ENCODE measurements around the gene TMEM205.
"Not testable (repeated sequence)": the region's sequence is repeated elsewhere in the genome, so short reads cannot be mapped to it uniquely, and the experiment has no call there.

TMEM205 gene

GRCh38 chr19:11325544-11325943 is 20.5 kb downstream of the TMEM205 start:
- TF ChIP-seq, protein P1, sequence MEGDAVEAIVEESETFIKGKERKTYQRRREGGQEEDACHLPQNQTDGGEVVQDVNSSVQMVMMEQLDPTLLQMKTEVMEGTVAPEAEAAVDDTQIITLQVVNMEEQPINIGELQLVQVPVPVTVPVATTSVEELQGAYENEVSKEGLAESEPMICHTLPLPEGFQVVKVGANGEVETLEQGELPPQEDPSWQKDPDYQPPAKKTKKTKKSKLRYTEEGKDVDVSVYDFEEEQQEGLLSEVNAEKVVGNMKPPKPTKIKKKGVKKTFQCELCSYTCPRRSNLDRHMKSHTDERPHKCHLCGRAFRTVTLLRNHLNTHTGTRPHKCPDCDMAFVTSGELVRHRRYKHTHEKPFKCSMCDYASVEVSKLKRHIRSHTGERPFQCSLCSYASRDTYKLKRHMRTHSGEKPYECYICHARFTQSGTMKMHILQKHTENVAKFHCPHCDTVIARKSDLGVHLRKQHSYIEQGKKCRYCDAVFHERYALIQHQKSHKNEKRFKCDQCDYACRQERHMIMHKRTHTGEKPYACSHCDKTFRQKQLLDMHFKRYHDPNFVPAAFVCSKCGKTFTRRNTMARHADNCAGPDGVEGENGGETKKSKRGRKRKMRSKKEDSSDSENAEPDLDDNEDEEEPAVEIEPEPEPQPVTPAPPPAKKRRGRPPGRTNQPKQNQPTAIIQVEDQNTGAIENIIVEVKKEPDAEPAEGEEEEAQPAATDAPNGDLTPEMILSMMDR (IDR thresholded peaks at IDR 0.05; ENCODE audit: low read depth, low read length, missing control alignments): no peak

DNA sequence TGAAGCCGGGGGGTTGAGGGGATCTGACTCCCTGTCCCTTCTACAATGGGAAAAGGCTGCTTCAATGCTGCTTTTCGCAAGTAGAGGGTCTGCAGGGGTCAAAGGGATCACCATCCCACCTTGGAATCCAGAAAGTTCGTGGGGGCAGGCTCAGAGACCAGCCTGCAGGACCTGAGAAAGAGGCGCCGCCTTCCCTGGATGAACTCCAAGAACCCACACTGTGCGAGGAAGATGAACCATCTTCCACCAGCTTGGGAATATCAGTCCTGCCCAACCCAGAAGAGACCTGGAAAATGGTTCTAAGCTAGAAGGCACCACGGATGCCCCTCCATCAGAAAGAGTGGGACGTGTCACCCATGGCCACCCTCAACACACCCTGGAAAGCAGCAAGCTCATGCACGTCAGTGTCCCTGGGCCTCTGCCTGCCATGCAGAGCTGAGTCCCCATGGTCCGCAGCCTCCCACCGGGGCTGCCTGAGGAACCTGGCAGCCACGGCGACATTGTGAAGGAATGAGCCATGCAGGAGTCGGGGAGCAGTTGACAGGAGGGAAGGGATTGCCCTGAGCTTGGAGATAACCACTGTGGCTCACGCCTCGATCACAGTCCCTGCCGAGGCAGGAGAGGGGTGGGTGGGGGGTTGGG is 21.2 kb downstream of the TMEM205 start:
- DNase-seq (ENCODE audit: low read depth): no peak
- H3K4me3 ChIP-seq (ENCODE audit: low read depth, low read length): no peak overlapping the region; the same call in 1 of the 2 replicates
- TF ChIP-seq, protein P1 (IDR thresholded peaks at IDR 0.05; ENCODE audit: low read depth, low read length, missing control alignments): no peak

More at GRCh38 chr19:11325544-11325943, 20.5 kb downstream of the TMEM205 start:
- DNase-seq (ENCODE audit: low read depth): no peak
- H3K4me3 ChIP-seq (ENCODE audit: low read depth, low read length): no peak overlapping the region

- TF ChIP-seq, protein P1 (IDR thresholded peaks at IDR 0.05; ENCODE audit: low read depth, low read length, missing control alignments): no peak
- peak; percentile 64 for DNase-seq (ENCODE audit: low read depth)
- no peak overlapping the region for H3K4me3 ChIP-seq (ENCODE audit: low read depth, low read length)
Measured at GRCh38 chr19:11324079-11324661, 21.9 kb downstream of the TMEM205 start.

DNA sequence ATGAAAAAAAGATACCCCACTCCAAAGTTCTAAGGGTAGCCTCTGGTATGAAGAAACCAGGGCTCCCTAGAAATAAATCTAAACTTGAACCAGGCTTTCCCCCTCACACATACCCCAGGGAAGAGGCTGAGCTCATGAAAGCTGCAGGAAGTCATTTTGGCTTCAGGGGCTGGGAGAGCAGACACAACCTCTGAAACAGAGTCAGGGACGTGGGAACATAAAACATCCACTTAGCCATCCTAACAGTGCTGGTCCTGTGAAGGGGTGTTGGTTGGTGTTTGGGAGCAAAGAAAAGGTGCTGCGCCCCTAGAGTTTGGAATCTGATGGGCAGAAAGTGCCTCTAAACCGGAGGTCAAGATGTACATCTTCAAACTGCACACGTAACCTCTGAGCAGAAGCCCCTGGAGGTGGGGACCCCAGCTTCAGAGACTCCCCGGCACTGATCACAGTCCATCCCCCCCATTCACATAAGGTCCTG is 22.4 kb downstream of the TMEM205 start:
- DNase-seq (ENCODE audit: low read depth): no peak
- no peak overlapping the region for H3K4me3 ChIP-seq (ENCODE audit: low read depth, low read length)
- TF ChIP-seq, protein P1 (IDR thresholded peaks at IDR 0.05; ENCODE audit: low read depth, low read length, missing control alignments): no peak

DNA sequence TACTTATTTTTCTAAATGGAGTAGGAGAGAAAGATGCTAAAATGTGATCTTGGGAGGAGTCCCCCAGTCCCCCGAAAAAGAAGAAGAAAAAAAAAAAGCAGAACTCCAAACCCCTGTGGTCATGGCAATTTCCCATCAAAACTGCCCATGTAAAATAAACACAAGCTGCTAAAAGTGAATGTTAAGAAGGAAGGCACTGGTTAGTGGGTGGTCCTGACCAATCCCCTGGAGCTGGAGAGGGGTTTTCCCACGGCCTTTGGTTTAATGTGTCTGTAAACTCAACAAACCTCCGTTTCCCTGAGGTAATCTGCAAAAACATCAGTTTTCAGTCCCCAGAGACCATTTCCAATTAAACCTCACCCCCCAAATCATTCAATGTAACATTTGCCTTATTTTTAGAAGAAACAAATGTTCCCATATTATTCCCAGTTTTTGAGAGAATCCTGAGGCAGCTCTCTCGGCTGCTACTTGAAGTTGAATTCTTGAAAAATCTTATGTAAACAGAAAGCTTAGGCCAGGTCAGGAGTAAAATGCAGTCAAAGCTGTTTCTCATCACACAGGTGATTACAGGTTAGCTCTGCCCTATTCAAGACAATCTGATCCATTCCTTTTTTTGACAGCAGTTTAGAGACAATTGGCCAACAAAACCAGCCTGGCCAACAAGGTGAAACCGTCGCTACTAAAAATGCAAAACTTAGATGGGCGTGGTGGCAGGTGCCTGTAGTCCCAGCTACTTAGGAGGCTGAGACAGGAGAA is 23.6 kb downstream of the TMEM205 start:
- no peak for DNase-seq (ENCODE audit: low read depth)
- no peak overlapping the region for H3K4me3 ChIP-seq (ENCODE audit: low read depth, low read length)
- TF ChIP-seq, protein P1 (IDR thresholded peaks at IDR 0.05; ENCODE audit: low read depth, low read length, missing control alignments): no peak

DNA sequence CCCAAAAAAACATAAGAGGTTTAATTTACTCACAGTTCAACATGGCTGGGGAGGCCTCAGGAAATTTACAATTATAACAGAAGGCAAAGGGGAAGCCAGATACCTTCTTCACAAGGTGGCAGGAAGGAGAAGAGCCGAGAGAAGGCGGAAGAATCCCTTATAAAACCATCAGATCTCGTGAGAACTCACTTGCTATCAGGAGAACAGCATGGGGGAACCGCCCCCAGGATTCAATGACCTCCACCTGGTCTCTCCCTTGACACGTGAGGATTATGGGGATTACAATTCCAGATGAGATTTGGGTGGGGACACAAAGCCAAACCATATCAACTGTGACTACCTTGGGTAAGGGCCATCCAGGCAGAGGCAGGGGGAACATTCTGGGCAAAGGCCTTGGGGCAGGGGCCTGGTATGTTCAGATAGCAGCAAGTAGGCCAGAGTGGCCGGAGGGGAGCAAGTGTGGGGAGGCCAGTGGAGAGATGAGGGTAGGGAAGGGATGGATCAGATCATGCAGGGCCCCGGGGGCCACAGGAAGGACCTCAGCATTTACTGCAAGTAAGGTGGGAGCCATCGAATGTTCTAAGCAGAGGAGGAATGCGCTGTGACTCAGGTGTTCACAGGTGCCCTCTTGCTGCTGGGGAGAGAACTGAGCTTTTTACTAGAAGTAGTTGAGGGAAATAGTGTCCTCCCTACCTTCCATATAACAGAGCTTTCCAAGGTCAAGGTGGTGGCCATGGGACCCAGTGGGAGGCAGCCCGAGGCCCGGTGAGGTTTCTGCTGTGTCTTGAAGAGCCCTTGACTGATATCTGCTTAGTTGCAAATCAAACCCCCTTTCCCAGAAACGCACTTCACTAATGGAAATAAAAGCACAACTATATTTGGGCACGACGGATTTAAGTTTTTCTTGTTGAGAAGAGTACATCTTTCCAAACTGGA is 24.6 kb downstream of the TMEM205 start:
- TF ChIP-seq, protein P1 (IDR thresholded peaks at IDR 0.05; ENCODE audit: low read depth, low read length, missing control alignments): peak; percentile 14
- no peak for DNase-seq (ENCODE audit: low read depth)
- no peak overlapping the region for H3K4me3 ChIP-seq (ENCODE audit: low read depth, low read length)

GRCh38 chr19:11320278-11320995 is 25.6 kb downstream of the TMEM205 start:
- DNase-seq (ENCODE audit: low read depth); H3K4me3 ChIP-seq (ENCODE audit: low read depth, low read length): not testable (repeated sequence)

All from GM12864 (cell line).